CD4-positive, alpha-beta T cell treated with Interleukin-17A for 1 hour (primary cell): Measurements from ENCODE around the gene DEFB121.
"Not testable (repeated sequence)": the region's sequence is repeated elsewhere in the genome, so short reads cannot be mapped to it uniquely, and the experiment has no call there.

Experiments
- DNase-seq: peaks from one replicate; pipeline ENCODE4 v3.0.0-alpha.2; 2020

The DEFB121 gene

GRCh38 chr20:31406115-31406514 is at the start of gene DEFB121:
TSS of gene DEFB121 (minus strand) at chr20:31406215. CDS start at chr20:31406152, 63 bp downstream.
- no peak for DNase-seq

GRCh38 chr20:31454361-31454760 is 48.3 kb upstream of the DEFB121 start:
- DNase-seq = no peak

- DNase-seq = no peak
Observed at GRCh38 chr20:31452575-31452974, 46.6 kb upstream of the DEFB121 start.

- no peak for DNase-seq
Observed at GRCh38 chr20:31449511-31450414, 43.7 kb upstream of the DEFB121 start.

- no peak for DNase-seq
Observed at GRCh38 chr20:31446084-31446819, 40.2 kb upstream of the DEFB121 start.

- DNase-seq = no peak
Observed at GRCh38 chr20:31440012-31440659, 34.1 kb upstream of the DEFB121 start, which contains the start of gene DEFB123. TSS of gene DEFB123 (plus strand) at chr20:31440632. CDS start at chr20:31440699, 67 bp downstream.

GRCh38 chr20:31430568-31431115 is 24.6 kb upstream of the DEFB121 start:
- DNase-seq = no peak

GRCh38 chr20:31427576-31427975 is 21.6 kb upstream of the DEFB121 start:
- DNase-seq = not testable (repeated sequence)

GRCh38 chr20:31426891-31427551 is 21.0 kb upstream of the DEFB121 start:
- not testable (repeated sequence) for DNase-seq

GRCh38 chr20:31425797-31426196 is 19.8 kb upstream of the DEFB121 start:
- no peak for DNase-seq

- DNase-seq = no peak
Observed at GRCh38 chr20:31418307-31418706, 12.3 kb upstream of the DEFB121 start.

- no peak for DNase-seq
Observed at GRCh38 chr20:31415653-31416052, 9.6 kb upstream of the DEFB121 start.

- DNase-seq = no peak
Observed at GRCh38 chr20:31414381-31414780, 8.4 kb upstream of the DEFB121 start.

- no peak for DNase-seq
Observed at GRCh38 chr20:31410011-31410410, 4.0 kb upstream of the DEFB121 start.

GRCh38 chr20:31403886-31404285 is 2.1 kb downstream of the DEFB121 start:
- DNase-seq = no peak

- DNase-seq = no peak
Observed at GRCh38 chr20:31394900-31395299, 11.1 kb downstream of the DEFB121 start.

- no peak for DNase-seq
Observed at GRCh38 chr20:31392836-31393235, 13.2 kb downstream of the DEFB121 start.

GRCh38 chr20:31390490-31390889 is 15.5 kb downstream of the DEFB121 start, which contains the start of gene DEFB119:
TSS of gene DEFB119 (minus strand) at chr20:31390590. CDS start at chr20:31390483, 107 bp downstream.
- DNase-seq = no peak

- no peak for DNase-seq
Observed at GRCh38 chr20:31374346-31374745, 31.7 kb downstream of the DEFB121 start.

- DNase-seq = no peak
Observed at GRCh38 chr20:31368301-31368700, 37.7 kb downstream of the DEFB121 start, which contains the start of gene DEFB118. TSS of gene DEFB118 (plus strand) at chr20:31368601. CDS start at chr20:31368651, 50 bp downstream.

- DNase-seq = not testable (repeated sequence)
Observed at GRCh38 chr20:31364272-31364671, 41.7 kb downstream of the DEFB121 start.

GRCh38 chr20:31363295-31363694 is 42.7 kb downstream of the DEFB121 start:
- no peak for DNase-seq
